A549 (cell line): ENCODE measurements around the gene HTR2B.

Experiments used
- CTCF ChIP-seq: fragments of >200 bp; sonication (Bioruptor Twin); formaldehyde crosslinking; IDR thresholded peaks from 3 replicates; pipeline ENCODE4 v1.5.1; 2016
- E2F6 ChIP-seq: IDR thresholded peaks from 2 replicates; pipeline ENCODE4 v1.6.1; 2012; ENCODE audit warnings: low read depth, borderline replicate concordance
- GATA3 ChIP-seq: IDR thresholded peaks from 2 replicates; pipeline ENCODE4 v1.6.1; 2012; ENCODE audit warnings: borderline replicate concordance
- HDAC2 ChIP-seq: fragments of 200-600 bp; sonication (generic); IDR thresholded peaks from 2 replicates; pipeline ENCODE4 v1.6.1; 2016
- NFE2L2 ChIP-seq: fragments of 150-350 bp; conservative IDR thresholded peaks from 2 replicates; pipeline ENCODE4 v1.6.1; 2014; ENCODE audit warnings: low read length
- NPAS2 ChIP-seq: fragments of 250-450 bp; sonication (Bioruptor Pico); IDR thresholded peaks from 2 replicates; pipeline ENCODE4 v1.8.0; 2022; ENCODE audit warnings: mild to moderate bottlenecking, moderate library complexity, borderline replicate concordance
- NR3C1 ChIP-seq: fragments of >200 bp; sonication (Bioruptor Twin); formaldehyde crosslinking; IDR thresholded peaks from 3 replicates; pipeline ENCODE4 v1.6.1; 2017
- POLR2A ChIP-seq: IDR thresholded peaks from 2 replicates; pipeline ENCODE4 v1.6.1; 2012; ENCODE audit warnings: mild to moderate bottlenecking, low read length
- RAD21 ChIP-seq, 2 experiments: fragments of >200 bp in 1 of 2; sonication (Bioruptor Twin) in 1 of 2; formaldehyde crosslinking in 1 of 2; IDR thresholded peaks in 1 of 2; conservative IDR thresholded peaks in 1 of 2; 2 replicates in 1 of 2; 3 replicates in 1 of 2; pipeline ENCODE4 v1.6.1; 2012 to 2018; ENCODE audit warnings: inconsistent platforms in 1 of 2
- RCOR1 ChIP-seq: fragments of 150-350 bp; IDR thresholded peaks from 2 replicates; pipeline ENCODE4 v1.6.1; 2014; ENCODE audit warnings: antibody characterized with exemption, low read length, low read depth
- SMC3 ChIP-seq: fragments of >200 bp; sonication (Bioruptor Twin); formaldehyde crosslinking; IDR thresholded peaks from 3 replicates; pipeline ENCODE4 v1.6.1; 2018; ENCODE audit warnings: inconsistent platforms
- TF ChIP-seq, protein P1 (sequence below): fragments of 250-450 bp; sonication (Bioruptor Pico); IDR thresholded peaks from 2 replicates; pipeline ENCODE4 v1.5.0; 2021; ENCODE audit warnings: mild to moderate bottlenecking, moderate library complexity, borderline replicate concordance
- TF ChIP-seq, protein P2 (sequence below): fragments of 450-650 bp; IDR thresholded peaks from 2 replicates; pipeline ENCODE4 v1.6.1; 2014; ENCODE audit warnings: antibody characterized with exemption

GRCh38 chr2:231104115-231104713 lies 20.6 kb downstream of the HTR2B start:
- TF ChIP-seq CTCF (peak; percentile 90), NR3C1 (no peak), GATA3 (no peak), RCOR1 (no peak), RAD21 (conservative IDR thresholded peaks at IDR 0.05 in 1 of 2, IDR thresholded peaks at IDR 0.05 in 1 of 2) (peak; percentile 76 to 77), POLR2A (no peak), NFE2L2 (no peak), HDAC2 (no peak), NPAS2 (CRISPR knock-in tag) (no peak), SMC3 (peak; percentile 78), E2F6 (no peak)
- TF ChIP-seq, protein P1, sequence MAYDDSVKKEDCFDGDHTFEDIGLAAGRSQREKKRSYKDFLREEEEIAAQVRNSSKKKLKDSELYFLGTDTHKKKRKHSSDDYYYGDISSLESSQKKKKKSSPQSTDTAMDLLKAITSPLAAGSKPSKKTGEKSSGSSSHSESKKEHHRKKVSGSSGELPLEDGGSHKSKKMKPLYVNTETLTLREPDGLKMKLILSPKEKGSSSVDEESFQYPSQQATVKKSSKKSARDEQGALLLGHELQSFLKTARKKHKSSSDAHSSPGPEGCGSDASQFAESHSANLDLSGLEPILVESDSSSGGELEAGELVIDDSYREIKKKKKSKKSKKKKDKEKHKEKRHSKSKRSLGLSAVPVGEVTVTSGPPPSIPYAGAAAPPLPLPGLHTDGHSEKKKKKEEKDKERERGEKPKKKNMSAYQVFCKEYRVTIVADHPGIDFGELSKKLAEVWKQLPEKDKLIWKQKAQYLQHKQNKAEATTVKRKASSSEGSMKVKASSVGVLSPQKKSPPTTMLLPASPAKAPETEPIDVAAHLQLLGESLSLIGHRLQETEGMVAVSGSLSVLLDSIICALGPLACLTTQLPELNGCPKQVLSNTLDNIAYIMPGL: no peak
- TF ChIP-seq, protein P2, sequence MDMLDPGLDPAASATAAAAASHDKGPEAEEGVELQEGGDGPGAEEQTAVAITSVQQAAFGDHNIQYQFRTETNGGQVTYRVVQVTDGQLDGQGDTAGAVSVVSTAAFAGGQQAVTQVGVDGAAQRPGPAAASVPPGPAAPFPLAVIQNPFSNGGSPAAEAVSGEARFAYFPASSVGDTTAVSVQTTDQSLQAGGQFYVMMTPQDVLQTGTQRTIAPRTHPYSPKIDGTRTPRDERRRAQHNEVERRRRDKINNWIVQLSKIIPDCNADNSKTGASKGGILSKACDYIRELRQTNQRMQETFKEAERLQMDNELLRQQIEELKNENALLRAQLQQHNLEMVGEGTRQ: no peak
